ENCODE data around the gene NEDD4L. TPM values are rescaled to one million over a fixed set of nuclear protein-coding genes. Genes with fewer than 3 reads are reported as not detected.
A peak's percentile ranks its signal among the peaks of the same experiment; 100 is the strongest.

NEDD4L gene
- total RNA-seq, 1 experiment from 2014 or later = 108 TPM

GRCh38 chr18:58345875-58346274 is 301.8 kb downstream of the NEDD4L start:
- Mint-ChIP-seq H3K27ac (ENCODE audit: low read depth, unreplicated experiment) (no peak overlapping the region), H3K4me1 (ENCODE audit: insufficient read depth, unreplicated experiment) (no peaks in the 10 kb centered on the region), H3K36me3 (ENCODE audit: insufficient read depth, unreplicated experiment) (peaks cover 74% of the 10 kb centered on the region), H3K4me3 (ENCODE audit: unreplicated experiment) (no peak overlapping the region), H3K27me3 (ENCODE audit: insufficient read depth, unreplicated experiment) (no peaks in the 10 kb centered on the region), H3K9me3 (ENCODE audit: unreplicated experiment) (no peaks in the 10 kb centered on the region)
- ChIA-PET POLR2A (interaction anchor here (1.8 kb wide), 1 partner anchor 13 kb away, joined by 4 read pairs; no protein-coding TSS in a partner anchor), CTCF (no interaction called here)
- BruUV-seq (replicated peaks) = no TSS peak
- no peak for DNase-seq (ENCODE audit: unreplicated experiment)
- TF ChIP-seq CTCF (IDR thresholded peaks at IDR 0.05; ENCODE audit: unreplicated experiment) = no peak
- intact Hi-C loops (cut with micrococcal nuclease) = no loop called here

- H3K36me3 Mint-ChIP-seq (ENCODE audit: insufficient read depth, unreplicated experiment) = peaks cover 74% of the 10 kb centered on the region
Measured at GRCh38 chr18:58347135-58347534, 303.1 kb downstream of the NEDD4L start.

DNA sequence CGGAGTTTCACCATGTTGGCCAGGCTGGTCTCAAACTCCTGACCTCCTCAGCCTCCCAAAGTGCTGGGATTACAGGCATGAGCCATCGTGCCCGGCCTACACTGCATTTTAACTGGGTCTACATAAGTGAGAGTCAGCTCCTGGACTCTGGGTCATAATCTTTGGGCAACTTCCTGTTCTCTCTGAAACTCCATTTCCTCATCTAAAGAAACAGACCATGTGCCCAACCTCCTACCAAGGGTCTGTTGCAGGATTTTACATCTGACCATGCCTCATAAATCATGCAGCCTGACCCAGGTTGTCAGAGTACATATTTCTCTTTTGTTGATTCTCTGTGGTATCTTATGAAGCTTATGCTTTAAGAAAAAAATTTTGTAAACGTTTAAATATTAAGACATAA is 304.5 kb downstream of the NEDD4L start:
- Mint-ChIP-seq H3K36me3 (ENCODE audit: insufficient read depth, unreplicated experiment) (peaks cover 76% of the 10 kb centered on the region), H3K4me1 (ENCODE audit: insufficient read depth, unreplicated experiment) (no peaks in the 10 kb centered on the region), H3K9me3 (ENCODE audit: unreplicated experiment) (no peaks in the 10 kb centered on the region), H3K27ac (ENCODE audit: low read depth, unreplicated experiment) (peak overlapping the region; percentile 16), H3K27me3 (ENCODE audit: insufficient read depth, unreplicated experiment) (no peaks in the 10 kb centered on the region), H3K4me3 (ENCODE audit: unreplicated experiment) (no peak overlapping the region)
- TF ChIP-seq CTCF (IDR thresholded peaks at IDR 0.05; ENCODE audit: unreplicated experiment) = no peak
- no TSS peak for BruUV-seq (replicated peaks)
- POLR2A ChIA-PET = no interaction called here
- intact Hi-C loops (cut with micrococcal nuclease) = no loop called here
- CTCF ChIA-PET = interaction anchor here (0.6 to 1.5 kb wide), 4 partner anchors 9 to 415 kb away, joined by 3 to 4 read pairs (median 4); no protein-coding TSS in a partner anchor
- DNase-seq (ENCODE audit: unreplicated experiment) = no peak

More at GRCh38 chr18:58347135-58347534, 303.1 kb downstream of the NEDD4L start:
- DNase-seq (ENCODE audit: unreplicated experiment) = no peak
- H3K9me3 Mint-ChIP-seq (ENCODE audit: unreplicated experiment) = no peaks in the 10 kb centered on the region
- H3K4me3 Mint-ChIP-seq (ENCODE audit: unreplicated experiment) = no peak overlapping the region
- H3K27ac Mint-ChIP-seq (ENCODE audit: low read depth, unreplicated experiment) = no peak overlapping the region
- H3K4me1 Mint-ChIP-seq (ENCODE audit: insufficient read depth, unreplicated experiment) = no peaks in the 10 kb centered on the region
- BruUV-seq (replicated peaks) = no TSS peak
- no peaks in the 10 kb centered on the region for H3K27me3 Mint-ChIP-seq (ENCODE audit: insufficient read depth, unreplicated experiment)
- POLR2A ChIA-PET = interaction anchor here (0.8 kb wide), 1 partner anchor 10 kb away, joined by 3 read pairs; no protein-coding TSS in a partner anchor
- CTCF ChIA-PET = interaction anchor here (0.6 to 1.0 kb wide), 4 partner anchors 13 to 297 kb away, joined by 3 to 4 read pairs (median 4); no protein-coding TSS in a partner anchor
- intact Hi-C loops (cut with micrococcal nuclease) = no loop called here
- no peak for TF ChIP-seq CTCF (IDR thresholded peaks at IDR 0.05; ENCODE audit: unreplicated experiment)

DNA sequence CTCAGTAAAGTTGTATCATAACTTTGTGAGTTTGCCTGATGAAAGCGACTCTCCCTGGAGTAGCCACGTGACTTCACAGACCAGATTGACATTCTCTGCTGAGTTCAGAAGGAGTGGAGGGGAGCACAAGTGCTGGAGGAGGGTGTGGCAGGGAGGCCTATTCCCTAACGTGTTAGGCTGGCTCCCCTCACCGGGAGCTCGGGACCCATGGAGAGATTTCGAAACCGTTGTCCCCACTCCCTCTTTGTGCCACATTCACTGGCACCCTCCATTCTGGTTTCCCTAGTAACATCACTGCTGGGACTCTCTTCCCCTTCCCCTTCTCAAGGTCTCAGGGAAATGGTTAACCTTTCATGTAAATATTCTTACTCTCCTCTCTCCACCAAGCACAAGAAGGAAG is 304.9 kb downstream of the NEDD4L start:
- no peaks in the 10 kb centered on the region for H3K9me3 Mint-ChIP-seq (ENCODE audit: unreplicated experiment)
- ChIA-PET CTCF (interaction anchor here (0.5 to 1.5 kb wide), 6 partner anchors 10 to 719 kb away, joined by 3 to 4 read pairs (median 4); no protein-coding TSS in a partner anchor), POLR2A (no interaction called here)
- H3K4me1 Mint-ChIP-seq (ENCODE audit: insufficient read depth, unreplicated experiment) = no peaks in the 10 kb centered on the region
- BruUV-seq (replicated peaks) = no TSS peak
- peaks cover 73% of the 10 kb centered on the region for H3K36me3 Mint-ChIP-seq (ENCODE audit: insufficient read depth, unreplicated experiment)
- peak overlapping the region; percentile 16 for H3K27ac Mint-ChIP-seq (ENCODE audit: low read depth, unreplicated experiment)
- H3K27me3 Mint-ChIP-seq (ENCODE audit: insufficient read depth, unreplicated experiment) = no peaks in the 10 kb centered on the region
- no peak for TF ChIP-seq CTCF (IDR thresholded peaks at IDR 0.05; ENCODE audit: unreplicated experiment)
- H3K4me3 Mint-ChIP-seq (ENCODE audit: unreplicated experiment) = no peak overlapping the region
- intact Hi-C loops (cut with micrococcal nuclease) = no loop called here
- no peak for DNase-seq (ENCODE audit: unreplicated experiment)

Measured in MCF 10A (cell line).